ENCODE data around the gene AP1G2.

Gene AP1G2

DNA sequence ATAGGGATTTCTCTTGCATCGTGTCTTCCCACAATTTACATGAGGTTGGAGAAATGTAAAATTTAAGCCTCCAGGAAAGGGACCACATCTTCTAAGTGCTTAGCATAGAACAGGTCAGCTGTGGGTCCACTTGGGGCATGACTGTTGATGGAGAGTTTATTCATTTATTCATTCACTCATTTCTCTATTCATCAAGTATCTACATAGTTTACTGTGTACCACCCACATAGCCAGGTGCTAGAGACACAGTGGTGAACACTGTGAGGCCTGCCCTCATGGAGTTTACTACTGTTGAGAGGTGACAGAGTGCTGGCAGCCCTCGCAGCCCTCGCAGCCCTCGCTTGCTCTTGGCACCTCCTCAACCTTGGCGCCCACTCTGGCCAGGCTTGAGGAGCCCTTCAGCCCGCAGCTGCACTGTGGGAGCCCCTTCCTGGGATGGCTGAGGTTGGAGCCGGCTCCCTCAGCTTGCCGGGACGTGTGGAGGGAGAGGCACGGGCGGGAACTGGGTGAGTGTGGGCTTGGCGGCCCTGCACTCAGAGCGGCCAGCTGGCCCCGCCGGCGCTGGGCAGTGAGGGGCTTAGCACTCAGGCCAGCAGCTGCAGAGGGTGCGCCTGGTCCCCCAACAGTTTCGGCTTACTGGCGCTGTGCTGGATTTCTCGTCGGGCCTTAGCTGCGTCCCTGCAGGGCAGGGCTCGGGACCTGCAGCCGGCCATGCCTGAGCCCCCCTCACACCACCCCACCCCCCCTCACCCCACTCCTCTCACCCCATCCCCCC is 12.7 kb upstream of the AP1G2 start:
- TF ChIP-seq, protein P1, sequence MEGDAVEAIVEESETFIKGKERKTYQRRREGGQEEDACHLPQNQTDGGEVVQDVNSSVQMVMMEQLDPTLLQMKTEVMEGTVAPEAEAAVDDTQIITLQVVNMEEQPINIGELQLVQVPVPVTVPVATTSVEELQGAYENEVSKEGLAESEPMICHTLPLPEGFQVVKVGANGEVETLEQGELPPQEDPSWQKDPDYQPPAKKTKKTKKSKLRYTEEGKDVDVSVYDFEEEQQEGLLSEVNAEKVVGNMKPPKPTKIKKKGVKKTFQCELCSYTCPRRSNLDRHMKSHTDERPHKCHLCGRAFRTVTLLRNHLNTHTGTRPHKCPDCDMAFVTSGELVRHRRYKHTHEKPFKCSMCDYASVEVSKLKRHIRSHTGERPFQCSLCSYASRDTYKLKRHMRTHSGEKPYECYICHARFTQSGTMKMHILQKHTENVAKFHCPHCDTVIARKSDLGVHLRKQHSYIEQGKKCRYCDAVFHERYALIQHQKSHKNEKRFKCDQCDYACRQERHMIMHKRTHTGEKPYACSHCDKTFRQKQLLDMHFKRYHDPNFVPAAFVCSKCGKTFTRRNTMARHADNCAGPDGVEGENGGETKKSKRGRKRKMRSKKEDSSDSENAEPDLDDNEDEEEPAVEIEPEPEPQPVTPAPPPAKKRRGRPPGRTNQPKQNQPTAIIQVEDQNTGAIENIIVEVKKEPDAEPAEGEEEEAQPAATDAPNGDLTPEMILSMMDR (IDR thresholded peaks at IDR 0.05; ENCODE audit: low read depth, low read length, missing control alignments) = no peak
- DNase-seq (ENCODE audit: extremely low read depth, low read depth) = no peak

DNA sequence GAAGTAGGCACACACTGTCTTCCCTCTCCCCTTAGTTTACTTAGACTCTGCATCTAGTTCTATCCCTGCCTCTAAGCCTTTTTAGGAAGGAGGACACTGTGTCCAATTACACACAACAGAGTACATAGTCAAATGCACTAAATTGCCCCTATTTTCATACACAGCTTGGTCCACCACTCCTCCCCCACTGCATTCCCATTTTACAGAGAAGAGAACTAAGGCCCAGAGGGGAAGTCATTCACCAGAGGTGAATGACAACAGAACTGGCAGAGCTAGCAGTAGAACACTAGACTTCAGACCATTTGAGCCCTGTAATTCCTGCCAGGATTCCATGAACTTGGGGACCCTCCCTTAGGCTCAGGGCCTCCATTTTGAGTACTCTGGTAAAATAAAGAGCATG is 12.1 kb upstream of the AP1G2 start:
- TF ChIP-seq, protein P1 (IDR thresholded peaks at IDR 0.05; ENCODE audit: low read depth, low read length, missing control alignments) = no peak
- H3K4me3 ChIP-seq (replicated peaks; ENCODE audit: low read depth, low read length) = no peak overlapping the region
- DNase-seq (ENCODE audit: extremely low read depth, low read depth) = no peak

More for the DNA sequence above, 12.7 kb upstream of the AP1G2 start:
- H3K4me3 ChIP-seq (replicated peaks; ENCODE audit: low read depth, low read length) = no peak overlapping the region

DNA sequence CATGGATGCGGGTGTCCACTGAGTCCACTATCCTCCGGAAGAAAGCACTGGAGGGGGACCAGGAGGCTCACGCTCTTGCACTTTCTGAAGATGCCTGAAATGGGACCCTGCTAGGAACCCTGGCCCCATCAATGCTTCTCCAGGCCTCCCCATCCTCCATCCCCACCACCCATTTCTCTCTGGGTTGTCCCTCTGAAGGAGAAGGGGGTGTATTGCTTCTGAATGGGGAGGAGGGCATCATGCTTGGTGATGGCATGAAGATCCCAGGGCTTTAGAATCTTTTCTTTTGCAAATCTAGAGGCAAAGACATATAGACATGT is 11.7 kb upstream of the AP1G2 start:
- no peak for DNase-seq (ENCODE audit: extremely low read depth, low read depth)
- H3K4me3 ChIP-seq (replicated peaks; ENCODE audit: low read depth, low read length) = no peak overlapping the region
- TF ChIP-seq, protein P1 (IDR thresholded peaks at IDR 0.05; ENCODE audit: low read depth, low read length, missing control alignments) = no peak

DNA sequence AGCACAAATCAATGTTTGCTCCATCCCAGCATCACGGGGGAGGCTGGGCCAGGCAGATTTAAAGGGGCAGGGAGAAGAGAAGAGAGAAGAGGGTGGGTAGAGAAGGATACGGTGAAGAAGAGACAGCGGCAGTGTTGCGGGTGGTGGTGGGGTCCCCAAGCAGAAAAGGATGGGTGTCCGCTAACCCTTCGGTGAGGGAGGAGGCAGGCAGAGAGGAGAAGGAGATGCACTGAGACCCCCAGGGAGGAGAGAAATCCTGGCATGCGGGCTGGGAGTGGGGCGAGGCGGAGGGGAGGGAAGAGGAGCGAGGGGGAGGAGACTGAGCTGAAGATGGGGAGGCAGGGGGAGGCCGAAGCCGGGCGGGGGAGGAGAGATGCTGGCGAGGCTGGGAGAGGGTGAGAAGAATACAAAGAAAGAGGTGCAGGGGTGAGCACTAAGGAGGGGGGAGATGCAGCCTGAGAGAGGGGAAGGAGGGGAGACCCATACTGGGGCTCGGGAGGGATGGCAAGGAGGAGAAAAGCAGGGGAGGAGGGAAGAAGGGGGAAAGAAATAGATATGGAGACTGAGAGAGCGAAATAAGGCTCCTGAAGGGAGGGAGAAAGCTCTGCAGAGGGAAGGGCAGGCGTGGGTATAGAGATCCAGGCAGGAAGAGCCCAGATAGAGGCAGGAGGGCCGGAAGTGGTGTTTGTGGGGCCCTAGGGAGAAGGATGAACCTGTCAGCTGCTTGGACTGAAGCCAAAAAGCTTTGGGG is 11.1 kb upstream of the AP1G2 start, which contains the start of gene JPH4:
TSS of gene JPH4 (minus strand) at position 231 of the 751 bp plus-strand sequence. CDS start 1,337 bp downstream, outside the sequence.
- DNase-seq (ENCODE audit: extremely low read depth, low read depth) = no peak
- no peak within 1 kb of the TSS for H3K4me3 ChIP-seq (replicated peaks; ENCODE audit: low read depth, low read length)
- TF ChIP-seq, protein P1 (IDR thresholded peaks at IDR 0.05; ENCODE audit: low read depth, low read length, missing control alignments) = no peak

DNA sequence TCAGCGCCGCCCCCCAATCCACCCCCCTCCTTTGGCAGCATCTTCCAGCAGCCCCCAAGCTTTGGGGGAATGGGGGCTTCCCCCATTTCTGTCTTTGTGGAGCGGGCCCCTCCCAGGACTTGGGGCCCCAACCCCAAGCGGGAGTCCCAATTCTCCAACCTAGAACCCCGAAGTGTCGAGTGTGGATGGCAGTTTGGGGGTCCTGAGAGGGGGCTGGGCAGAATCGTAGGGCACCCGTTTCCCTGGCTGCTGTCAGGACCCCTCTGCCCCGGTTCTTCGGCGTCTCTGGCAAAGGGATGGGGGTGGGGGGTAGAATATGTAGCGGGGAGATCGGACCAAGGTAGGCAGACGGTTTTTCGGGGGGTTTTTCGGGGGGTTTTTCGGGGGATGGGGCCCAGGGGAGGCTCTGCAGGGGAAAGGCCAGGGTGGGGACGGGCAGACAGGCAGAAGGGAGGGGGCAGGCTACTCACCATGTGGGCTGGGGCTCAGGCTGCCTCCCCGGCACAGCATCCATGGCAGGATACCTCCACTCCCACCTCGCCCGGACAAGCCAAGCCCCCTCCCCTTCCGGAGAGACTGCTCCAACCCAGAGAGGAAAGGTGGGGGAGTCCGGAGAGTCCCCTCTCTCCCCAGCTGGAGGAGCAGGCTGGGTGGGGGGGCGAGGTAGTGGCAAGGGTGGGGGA is 10.3 kb upstream of the AP1G2 start:
- no peak for DNase-seq (ENCODE audit: extremely low read depth, low read depth)
- no peak overlapping the region for H3K4me3 ChIP-seq (replicated peaks; ENCODE audit: low read depth, low read length)
- TF ChIP-seq, protein P1 (IDR thresholded peaks at IDR 0.05; ENCODE audit: low read depth, low read length, missing control alignments) = no peak

DNA sequence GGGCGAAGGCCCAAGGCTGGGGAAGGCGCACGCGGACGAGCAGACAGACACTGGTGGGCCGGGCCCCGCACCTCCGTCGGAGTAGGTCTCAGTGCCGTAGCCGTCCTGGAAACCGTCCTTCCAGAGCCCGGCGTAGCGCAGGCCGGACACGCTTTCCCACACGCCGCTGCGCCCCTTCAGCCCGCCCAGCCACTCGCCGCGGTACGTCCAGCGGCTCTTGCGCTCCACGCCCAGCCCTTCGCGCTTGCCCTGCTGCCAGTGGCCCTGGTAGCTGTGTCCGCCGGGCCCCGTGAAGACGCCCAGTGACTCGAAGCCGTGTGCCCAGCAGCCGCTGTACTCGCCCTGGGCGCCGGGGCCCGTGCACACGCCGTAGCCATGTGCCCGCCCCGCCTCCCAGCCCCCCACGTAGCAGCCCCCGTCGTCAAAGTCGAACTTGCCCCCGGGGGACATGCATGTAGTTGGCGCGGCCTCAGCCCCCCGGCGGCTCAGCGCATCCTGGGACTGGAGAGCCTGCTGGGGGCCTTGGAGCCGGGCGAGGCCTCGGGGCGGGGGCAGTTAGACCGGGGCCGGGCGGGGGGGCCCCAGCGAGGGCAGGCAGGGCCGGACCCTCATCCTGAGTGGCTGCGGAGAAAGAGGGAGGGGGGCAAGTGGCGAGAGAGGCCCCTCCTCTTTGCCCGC is 9.6 kb upstream of the AP1G2 start:
- H3K4me3 ChIP-seq (replicated peaks; ENCODE audit: low read depth, low read length) = no peak overlapping the region
- TF ChIP-seq, protein P1 (IDR thresholded peaks at IDR 0.05; ENCODE audit: low read depth, low read length, missing control alignments) = no peak
- DNase-seq (ENCODE audit: extremely low read depth, low read depth) = no peak
